Prostate gland (tissue), 2 donors: ENCODE measurements around the gene MGAT4A. TPM values are rescaled to one million over a fixed set of nuclear protein-coding genes. Genes with fewer than 3 reads are reported as not detected.

Source experiments
- DNase-seq: peaks from one replicate; pipeline ENCODE4 v3.0.0-alpha.2; 2019; ENCODE audit warnings: low spot score
- H3K27ac ChIP-seq, 2 donors: fragments of 200-600 bp; sonication (generic); 2 replicates each; pipeline ENCODE4 v1.5.1; 2017 to 2019
- H3K27me3 ChIP-seq: fragments of 200-600 bp; sonication (generic); replicated peaks from 2 replicates; pipeline ENCODE4 v1.5.1; 2019; ENCODE audit not compliant: insufficient read depth
- H3K36me3 ChIP-seq, 2 donors: fragments of 200-600 bp; sonication (generic); 1 replicate in 1 of 2; 2 replicates in 1 of 2; pipeline versions ENCODE4 v1.5.1 to v1.8.1; 2017 to 2019
- H3K4me1 ChIP-seq: fragments of 200-600 bp; sonication (generic); replicated peaks from 2 replicates; pipeline ENCODE4 v1.5.1; 2019
- H3K4me3 ChIP-seq, 2 donors: fragments of 200-600 bp; sonication (generic); 2 replicates each; pipeline ENCODE4 v1.5.1; 2017 to 2019
- H3K9me3 ChIP-seq: fragments of 200-600 bp; sonication (generic); 2 replicates; pipeline ENCODE4 v1.5.1; 2017
- POLR2A ChIP-seq: fragments of 450-650 bp; IDR thresholded peaks from one replicate; pipeline ENCODE4 v1.6.1; 2016; ENCODE audit warnings: antibody characterized with exemption, mild to moderate bottlenecking
- POLR2AphosphoS5 ChIP-seq: sonication (generic); formaldehyde crosslinking; IDR thresholded peaks from one replicate; pipeline ENCODE4 v1.6.1; 2017; ENCODE audit warnings: antibody characterized with exemption
- WGBS: methylation state at CpG from one replicate; pipeline ENCODE4 v1.1.5; 2018; 5-methylcytosine and 5-hydroxymethylcytosine counted together
- intact Hi-C: fragments of 100-400 bp; cut with DNase I; formaldehyde crosslinking; loops from one replicate; pipeline ENCODE4 v1.14.2; 2022
- total RNA-seq, 2 donors: library from RNA; depleted of rRNA; stranded (reverse); fragments of >200 nt; gene quantifications; one replicate each; pipeline ENCODE4 v1.1.0, GENCODE V29; 2016
- TF ChIP-seq, protein P1 (sequence below), 4 experiments: fragments of 200-600 bp in 2 of 4; fragments of 450-650 bp in 2 of 4; sonication (generic) in 2 of 4; IDR thresholded peaks; 1 replicate in 3 of 4; 2 replicates in 1 of 4; pipeline ENCODE4 v1.5.1; 2016 to 2019; ENCODE audit warnings: antibody characterized with exemption in 4 of 4, mild to moderate bottlenecking in 2 of 4, moderate library complexity in 2 of 4

MGAT4A gene
- total RNA-seq, 2 donors from 2014 or later, result 14.0 to 20.4 TPM

DNA sequence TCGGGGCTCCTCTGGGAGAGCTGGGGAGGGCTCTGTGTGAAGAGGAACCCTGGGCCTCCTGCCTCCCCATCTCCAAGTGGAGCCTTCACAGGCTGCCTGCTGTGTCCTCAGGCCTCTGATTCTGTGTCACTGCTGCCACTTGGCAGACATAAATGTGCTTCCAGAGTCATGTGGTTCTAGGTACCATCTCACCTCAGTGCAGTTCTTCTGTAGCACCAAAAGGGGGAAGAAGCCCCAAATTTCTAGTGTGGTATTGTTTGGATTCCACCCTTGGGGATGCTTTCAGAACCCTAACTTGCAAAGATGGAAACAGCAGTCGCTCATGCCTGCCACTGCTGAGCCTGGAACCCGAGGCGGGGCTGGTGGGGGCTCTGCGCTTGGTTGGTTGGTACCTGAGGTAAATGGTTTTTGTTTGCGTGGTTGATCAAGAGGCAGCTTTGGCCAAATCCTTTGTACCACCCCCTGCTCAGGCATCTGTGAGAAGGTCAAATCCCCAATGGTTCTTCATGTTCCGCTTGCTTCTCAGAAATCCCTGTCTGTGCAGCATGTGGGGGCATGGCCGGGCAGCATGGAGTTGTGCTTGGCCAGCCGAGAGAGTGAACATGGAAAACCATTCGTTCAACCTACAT lies 150.2 kb downstream of the MGAT4A start:
- H3K9me3 ChIP-seq, result no peaks in the 10 kb centered on the region
- H3K27ac ChIP-seq, result no peak overlapping the region
- no peaks in the 10 kb centered on the region for H3K4me1 ChIP-seq
- DNase-seq, result no peak
- H3K36me3 ChIP-seq, result peaks cover 0 to 3% of the 10 kb centered on the region in 2 donors
- 92% methylated on average over 10 of the region's 10 CpGs for WGBS
- TF ChIP-seq POLR2AphosphoS5, result no peak
- no peak for TF ChIP-seq POLR2A
- TF ChIP-seq, protein P1, sequence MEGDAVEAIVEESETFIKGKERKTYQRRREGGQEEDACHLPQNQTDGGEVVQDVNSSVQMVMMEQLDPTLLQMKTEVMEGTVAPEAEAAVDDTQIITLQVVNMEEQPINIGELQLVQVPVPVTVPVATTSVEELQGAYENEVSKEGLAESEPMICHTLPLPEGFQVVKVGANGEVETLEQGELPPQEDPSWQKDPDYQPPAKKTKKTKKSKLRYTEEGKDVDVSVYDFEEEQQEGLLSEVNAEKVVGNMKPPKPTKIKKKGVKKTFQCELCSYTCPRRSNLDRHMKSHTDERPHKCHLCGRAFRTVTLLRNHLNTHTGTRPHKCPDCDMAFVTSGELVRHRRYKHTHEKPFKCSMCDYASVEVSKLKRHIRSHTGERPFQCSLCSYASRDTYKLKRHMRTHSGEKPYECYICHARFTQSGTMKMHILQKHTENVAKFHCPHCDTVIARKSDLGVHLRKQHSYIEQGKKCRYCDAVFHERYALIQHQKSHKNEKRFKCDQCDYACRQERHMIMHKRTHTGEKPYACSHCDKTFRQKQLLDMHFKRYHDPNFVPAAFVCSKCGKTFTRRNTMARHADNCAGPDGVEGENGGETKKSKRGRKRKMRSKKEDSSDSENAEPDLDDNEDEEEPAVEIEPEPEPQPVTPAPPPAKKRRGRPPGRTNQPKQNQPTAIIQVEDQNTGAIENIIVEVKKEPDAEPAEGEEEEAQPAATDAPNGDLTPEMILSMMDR (IDR thresholded peaks at IDR 0.05), result no peak
- intact Hi-C loops, result no loop called here
- no peaks in the 10 kb centered on the region for H3K27me3 ChIP-seq
- H3K4me3 ChIP-seq, result no peak overlapping the region

DNA sequence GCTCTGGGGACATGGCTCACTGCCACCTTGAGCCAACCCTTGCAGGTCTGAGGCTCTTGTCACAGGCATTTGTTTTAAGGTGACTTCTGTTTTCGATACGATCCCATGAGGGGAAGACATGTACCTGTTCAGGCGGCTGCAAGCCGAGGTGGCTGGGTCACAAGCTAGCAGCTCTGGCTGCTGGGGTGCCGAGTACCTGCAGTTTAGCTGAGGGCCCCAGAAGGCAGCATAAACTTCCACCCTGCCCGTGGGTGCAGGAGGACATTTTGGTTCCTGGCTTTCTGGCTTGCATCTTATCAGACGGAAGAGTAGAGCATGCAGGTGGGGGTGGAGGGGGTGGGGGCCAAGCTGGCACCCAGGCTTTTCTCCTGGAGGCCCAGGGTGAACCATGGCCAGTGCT lies 151.0 kb downstream of the MGAT4A start:
- H3K36me3 ChIP-seq, result peaks cover 0 to 3% of the 10 kb centered on the region in 2 donors
- 79% methylated on average over 7 of the region's 7 CpGs for WGBS
- H3K9me3 ChIP-seq, result no peaks in the 10 kb centered on the region
- no peak overlapping the region for H3K4me3 ChIP-seq
- H3K27ac ChIP-seq, result no peak overlapping the region
- no peaks in the 10 kb centered on the region for H3K4me1 ChIP-seq
- DNase-seq, result no peak
- TF ChIP-seq, protein P1 (IDR thresholded peaks at IDR 0.05), result no peak
- TF ChIP-seq POLR2A (no peak), POLR2AphosphoS5 (no peak)
- H3K27me3 ChIP-seq, result no peaks in the 10 kb centered on the region
- intact Hi-C loops, result no loop called here

DNA sequence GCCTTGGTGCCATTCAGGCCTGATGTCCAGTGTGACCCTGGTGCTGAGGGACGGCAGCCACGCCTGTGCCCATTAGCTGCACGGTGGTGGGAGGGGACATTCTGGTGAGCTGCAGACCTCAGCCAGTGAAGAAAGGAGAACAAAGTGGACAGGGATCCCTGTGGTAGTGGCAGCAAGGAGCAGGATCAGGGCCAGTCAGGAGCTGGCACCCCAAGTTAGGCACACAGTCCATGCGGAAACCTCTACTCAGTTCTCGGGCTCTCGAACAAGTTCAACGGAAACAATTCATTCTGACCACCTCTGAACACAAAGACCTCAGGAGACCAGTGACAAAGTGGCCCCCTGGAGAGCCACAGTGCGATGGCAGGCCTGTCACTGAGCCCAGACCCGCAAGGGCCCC lies 152.7 kb downstream of the MGAT4A start:
- Histone ChIP-seq H3K4me1 (no peaks in the 10 kb centered on the region), H3K27ac (no peak overlapping the region), H3K4me3 (no peak overlapping the region), H3K27me3 (no peaks in the 10 kb centered on the region), H3K9me3 (no peaks in the 10 kb centered on the region), H3K36me3 (peaks cover under 1 to 3% of the 10 kb centered on the region in 2 donors)
- intact Hi-C loops, result no loop called here
- 86% methylated on average over 9 of the region's 9 CpGs for WGBS
- DNase-seq, result no peak
- TF ChIP-seq, protein P1 (IDR thresholded peaks at IDR 0.05), result no peak
- TF ChIP-seq POLR2AphosphoS5, result no peak
- no peak for TF ChIP-seq POLR2A

DNA sequence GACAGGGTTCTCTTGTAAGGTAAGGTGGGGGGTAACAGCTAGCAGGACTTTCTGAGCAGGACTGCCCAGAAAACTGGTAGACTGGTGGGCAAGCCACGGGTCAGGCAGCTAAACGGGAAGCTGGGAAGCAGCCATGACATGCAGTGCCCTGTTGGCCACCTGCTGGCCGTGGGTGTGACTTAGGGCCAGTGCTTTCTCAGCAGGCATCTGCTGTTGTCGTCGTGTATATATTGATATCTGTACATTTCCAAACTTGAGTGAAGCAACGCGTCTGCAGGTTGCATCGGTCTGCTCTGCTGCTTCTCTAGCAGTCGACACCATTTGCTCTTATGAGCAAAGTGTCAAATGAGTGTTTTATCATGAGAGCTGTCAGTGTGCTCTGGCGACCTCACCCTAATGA lies 153.6 kb downstream of the MGAT4A start:
- H3K27me3 ChIP-seq, result no peaks in the 10 kb centered on the region
- peaks cover 3 to 8% of the 10 kb centered on the region in 2 donors for H3K36me3 ChIP-seq
- WGBS, result 83% methylated on average over 10 of the region's 10 CpGs
- intact Hi-C loops, result no loop called here
- H3K9me3 ChIP-seq, result no peaks in the 10 kb centered on the region
- H3K4me1 ChIP-seq, result no peaks in the 10 kb centered on the region
- H3K4me3 ChIP-seq, result no peak overlapping the region
- no peak overlapping the region for H3K27ac ChIP-seq
- TF ChIP-seq POLR2A (no peak), POLR2AphosphoS5 (no peak)
- TF ChIP-seq, protein P1 (IDR thresholded peaks at IDR 0.05), result no peak
- DNase-seq, result no peak

DNA sequence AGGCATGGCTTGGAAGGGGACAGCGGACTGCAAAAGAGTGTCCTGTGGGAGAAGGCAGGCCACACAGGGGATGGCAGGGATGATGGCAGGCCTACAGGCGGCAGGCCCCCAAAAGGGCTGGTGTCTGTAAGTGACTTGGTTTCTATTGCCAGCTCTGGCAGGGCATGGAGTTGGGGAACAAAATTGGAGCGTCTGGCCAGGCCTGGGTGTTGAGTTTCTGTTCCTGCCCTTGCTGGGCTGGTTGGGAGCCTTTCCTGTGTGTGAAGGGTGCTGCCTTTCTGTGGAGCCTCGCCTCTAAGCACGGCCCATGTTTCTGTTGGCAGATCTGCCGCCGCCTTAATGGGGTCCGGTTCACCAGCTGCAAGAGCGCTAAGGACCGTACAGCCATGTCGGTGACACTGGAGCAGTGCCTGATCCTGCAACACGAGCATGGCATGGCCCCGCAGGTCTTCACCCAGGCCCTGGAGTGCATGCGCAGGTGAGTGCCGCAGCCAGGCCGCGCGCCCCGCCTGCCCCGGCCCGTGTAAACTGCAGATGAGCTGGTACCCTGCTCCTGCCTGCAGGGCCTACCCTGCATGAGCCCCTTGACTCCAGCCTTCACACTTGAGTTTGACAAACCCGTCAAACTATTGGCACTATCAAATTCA lies 154.1 kb downstream of the MGAT4A start:
- TF ChIP-seq POLR2A (no peak), POLR2AphosphoS5 (no peak)
- TF ChIP-seq, protein P1 (IDR thresholded peaks at IDR 0.05), result no peak
- intact Hi-C loops, result no loop called here
- DNase-seq, result no peak

More for the DNA sequence above, 154.1 kb downstream of the MGAT4A start:
- Histone ChIP-seq H3K36me3 (peaks cover 3 to 8% of the 10 kb centered on the region in 2 donors), H3K9me3 (no peaks in the 10 kb centered on the region), H3K4me3 (no peak overlapping the region), H3K27me3 (no peaks in the 10 kb centered on the region), H3K4me1 (no peaks in the 10 kb centered on the region), H3K27ac (no peak overlapping the region)
- WGBS, result 94% methylated on average over 22 of the region's 22 CpGs
